Fibroblast of villous mesenchyme (primary cell): ENCODE measurements around the gene CHN1. TPM values are rescaled to one million over a fixed set of nuclear protein-coding genes. Genes with fewer than 3 reads are reported as not detected.

ENCODE experiments used
- DNase-seq: peaks from one replicate; pipeline ENCODE4 v3.0.0-alpha.2; 2010; ENCODE audit warnings: low read depth
- H3K4me3 ChIP-seq: 2 replicates; pipeline ENCODE4 v1.5.1; 2011; ENCODE audit warnings: low read depth, mild to moderate bottlenecking, low read length
- CTCF ChIP-seq: IDR thresholded peaks from 2 replicates; pipeline ENCODE4 v1.5.1; 2012; ENCODE audit warnings: low read depth, mild to moderate bottlenecking, low read length; ENCODE audit not compliant: insufficient read depth
- total RNA-seq: library from RNA; depleted of rRNA; stranded (reverse); fragments of >200 nt; gene quantifications from 2 replicates; pipeline ENCODE4 v1.2.3, GENCODE V29; 2012

The CHN1 gene
- total RNA-seq, 1 donor, result 45.3 TPM

GRCh38 chr2:174969091-174969734, 36.0 kb downstream of the CHN1 start:
- H3K4me3 ChIP-seq, result no peak overlapping the region
- TF ChIP-seq CTCF, result no peak
- no peak for DNase-seq

GRCh38 chr2:174967691-174968260, 37.4 kb downstream of the CHN1 start:
- TF ChIP-seq CTCF, result no peak
- no peak overlapping the region for H3K4me3 ChIP-seq
- DNase-seq, result no peak

- no peak for DNase-seq
- TF ChIP-seq CTCF, result no peak
- no peak overlapping the region for H3K4me3 ChIP-seq
Measured at GRCh38 chr2:174967086-174967485, 38.1 kb downstream of the CHN1 start.

GRCh38 chr2:174965992-174966744, 39.0 kb downstream of the CHN1 start:
- DNase-seq, result peak; percentile 50
- no peak overlapping the region for H3K4me3 ChIP-seq
- TF ChIP-seq CTCF, result no peak

GRCh38 chr2:174965551-174965950, 39.6 kb downstream of the CHN1 start:
- no peak for TF ChIP-seq CTCF
- no peak overlapping the region for H3K4me3 ChIP-seq
- no peak for DNase-seq

GRCh38 chr2:174964404-174964803, 40.8 kb downstream of the CHN1 start:
- H3K4me3 ChIP-seq, result no peak overlapping the region
- no peak for TF ChIP-seq CTCF
- no peak for DNase-seq
